Upper lobe of left lung (tissue), 6 donors: Measurements from ENCODE around the gene TMEM175. TPM values are rescaled to one million over a fixed set of nuclear protein-coding genes. Genes with fewer than 3 reads are reported as not detected.

ENCODE experiments used
- ATAC-seq, 2 donors: fragments of 200-7000 bp; cut with Tn5 transposase; one replicate each; pipeline ENCODE4 v1.9.1; 2022; ENCODE audit warnings: mild to moderate bottlenecking in 2 of 2, moderate library complexity in 2 of 2; ENCODE audit not compliant: low FRiP score in 2 of 2
- DNase-seq, 2 donors: peaks; one replicate each; pipeline ENCODE4 v3.0.0-alpha.2; 2019 to 2020
- H3K27ac ChIP-seq, 4 donors: fragments of 200-600 bp; sonication (generic); one replicate each; pipeline ENCODE4 v1.5.1; 2016 to 2019
- H3K27me3 ChIP-seq, 4 donors: fragments of 200-600 bp; sonication (generic); one replicate each; pipeline ENCODE4 v1.5.1; 2017 to 2019
- H3K36me3 ChIP-seq, 4 donors: fragments of 200-600 bp; sonication (generic); one replicate each; pipeline ENCODE4 v1.5.1; 2016 to 2019
- H3K4me1 ChIP-seq, 4 donors: fragments of 200-600 bp; sonication (generic); one replicate each; pipeline ENCODE4 v1.5.1; 2018 to 2019
- H3K4me3 ChIP-seq, 4 donors: fragments of 200-600 bp; sonication (generic); one replicate each; pipeline ENCODE4 v1.5.1; 2017 to 2019; ENCODE audit warnings: mild to moderate bottlenecking in 2 of 4, moderate library complexity in 1 of 4
- H3K9me3 ChIP-seq, 4 donors: fragments of 200-600 bp; sonication (generic); one replicate each; pipeline ENCODE4 v1.5.1; 2018 to 2019
- EP300 ChIP-seq, 4 donors: sonication (generic); formaldehyde crosslinking; IDR thresholded peaks; one replicate each; pipeline ENCODE4 v1.5.1; 2017; ENCODE audit warnings: antibody characterized with exemption in 4 of 4, control low read depth in 2 of 4
- POLR2A ChIP-seq, 4 donors: fragments of 450-650 bp; IDR thresholded peaks; one replicate each; pipeline ENCODE4 v1.5.1; 2016 to 2017; ENCODE audit warnings: antibody characterized with exemption in 4 of 4, mild to moderate bottlenecking in 2 of 4
- POLR2AphosphoS5 ChIP-seq, 2 donors: sonication (generic); formaldehyde crosslinking; IDR thresholded peaks; one replicate each; pipeline ENCODE4 v1.5.1; 2017; ENCODE audit warnings: antibody characterized with exemption in 2 of 2
- WGBS, 2 donors: methylation state at CpG; one replicate each; pipeline ENCODE4 v1.1.5; 2017 to 2018; 5-methylcytosine and 5-hydroxymethylcytosine counted together
- total RNA-seq, 6 donors: library from RNA; depleted of rRNA in 4 of 6; stranded (reverse); fragments of >200 nt in 4 of 6; gene quantifications; one replicate each; pipeline versions ENCODE4 v1.1.0 to v1.2.1, GENCODE V29; 2016 to 2021
- TF ChIP-seq, protein P1 (sequence below), 6 experiments: fragments of 450-650 bp in 4 of 6; fragments of 200-600 bp in 2 of 6; sonication (generic) in 2 of 6; IDR thresholded peaks; one replicate each; pipeline ENCODE4 v1.5.1; 2016 to 2019; ENCODE audit warnings: antibody characterized with exemption in 6 of 6
- donor health status: DM: no; HTN: no; CAD: no; lungs with moderate emphysema.
- donor health status: DM: no; HTN: yes; CAD: no; lungs with severe emphysema.

TMEM175 gene
- total RNA-seq, 6 donors from 2014 or later = 24.6 to 126 (median 41.8) TPM

DNA sequence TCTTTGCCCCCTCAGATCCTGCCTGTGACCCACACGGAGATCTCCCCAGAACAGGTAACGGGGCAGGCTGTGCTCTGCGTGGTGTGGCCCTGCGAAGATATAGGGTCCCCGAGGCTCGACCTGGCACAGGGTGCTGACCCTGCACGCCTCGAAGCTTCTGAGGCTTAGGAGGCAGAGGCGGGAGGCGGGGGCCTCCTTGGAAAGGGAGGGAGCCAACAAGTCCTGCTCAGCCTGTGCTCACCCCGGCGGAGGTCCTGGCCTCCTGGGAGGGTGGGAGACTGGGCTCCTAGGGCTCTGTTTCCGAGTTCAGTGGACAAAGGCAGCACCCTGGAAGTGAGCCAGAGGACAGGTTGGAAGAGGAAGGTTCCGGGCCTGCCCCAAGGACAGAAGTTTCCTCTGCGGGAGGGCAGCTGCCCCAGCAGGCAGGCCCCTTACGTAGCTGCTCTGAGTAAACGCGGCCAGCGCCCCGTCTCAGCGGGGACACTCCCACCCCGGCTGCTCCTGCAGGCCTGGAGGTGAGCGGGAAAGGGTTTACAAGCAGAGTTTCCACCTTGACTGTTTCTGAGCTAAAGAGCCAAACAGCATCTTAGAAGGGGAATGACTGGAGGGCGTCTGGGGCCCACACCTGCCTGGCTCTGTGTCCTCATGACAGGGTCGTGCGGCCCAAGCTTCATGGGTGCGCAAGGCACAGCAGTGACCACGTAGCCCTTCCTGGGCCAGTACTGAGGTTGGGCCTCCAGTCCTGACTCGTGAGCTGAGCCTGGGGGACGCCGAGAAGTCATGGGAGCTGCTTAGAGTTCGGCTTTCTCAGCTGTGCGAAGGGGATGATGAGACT is 16.1 kb downstream of the TMEM175 start:
- Histone ChIP-seq H3K27ac (no peak overlapping the region), H3K9me3 (no peaks in the 10 kb centered on the region), H3K27me3 (no peaks in the 10 kb centered on the region), H3K4me3 (no peak overlapping the region), H3K36me3 (peaks cover 0 to 15% (median 8%) of the 10 kb centered on the region in 4 donors), H3K4me1 (peaks cover 0 to 8% (median 5%) of the 10 kb centered on the region in 4 donors)
- WGBS, 2 donors = 92 to 93% methylated on average over 30 to 33 of the region's 33 CpGs
- DNase-seq (peak in 1 of 2 donors; percentile 62), ATAC-seq (no peak)
- TF ChIP-seq EP300 (IDR thresholded peaks at IDR 0.05) = no peak

GRCh38 chr4:948936-949300 is 16.7 kb downstream of the TMEM175 start:
- H3K9me3 ChIP-seq = no peaks in the 10 kb centered on the region
- H3K4me3 ChIP-seq = no peak overlapping the region
- no peak for TF ChIP-seq POLR2A (IDR thresholded peaks at IDR 0.05)
- no peak for TF ChIP-seq EP300 (IDR thresholded peaks at IDR 0.05)
- TF ChIP-seq, protein P1, sequence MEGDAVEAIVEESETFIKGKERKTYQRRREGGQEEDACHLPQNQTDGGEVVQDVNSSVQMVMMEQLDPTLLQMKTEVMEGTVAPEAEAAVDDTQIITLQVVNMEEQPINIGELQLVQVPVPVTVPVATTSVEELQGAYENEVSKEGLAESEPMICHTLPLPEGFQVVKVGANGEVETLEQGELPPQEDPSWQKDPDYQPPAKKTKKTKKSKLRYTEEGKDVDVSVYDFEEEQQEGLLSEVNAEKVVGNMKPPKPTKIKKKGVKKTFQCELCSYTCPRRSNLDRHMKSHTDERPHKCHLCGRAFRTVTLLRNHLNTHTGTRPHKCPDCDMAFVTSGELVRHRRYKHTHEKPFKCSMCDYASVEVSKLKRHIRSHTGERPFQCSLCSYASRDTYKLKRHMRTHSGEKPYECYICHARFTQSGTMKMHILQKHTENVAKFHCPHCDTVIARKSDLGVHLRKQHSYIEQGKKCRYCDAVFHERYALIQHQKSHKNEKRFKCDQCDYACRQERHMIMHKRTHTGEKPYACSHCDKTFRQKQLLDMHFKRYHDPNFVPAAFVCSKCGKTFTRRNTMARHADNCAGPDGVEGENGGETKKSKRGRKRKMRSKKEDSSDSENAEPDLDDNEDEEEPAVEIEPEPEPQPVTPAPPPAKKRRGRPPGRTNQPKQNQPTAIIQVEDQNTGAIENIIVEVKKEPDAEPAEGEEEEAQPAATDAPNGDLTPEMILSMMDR (IDR thresholded peaks at IDR 0.05) = no peak
- TF ChIP-seq POLR2AphosphoS5 (IDR thresholded peaks at IDR 0.05) = no peak
- peak in 1 of 2 donors; percentile 53 for DNase-seq
- peaks cover 0 to 21% (median 11%) of the 10 kb centered on the region in 4 donors for H3K36me3 ChIP-seq
- H3K4me1 ChIP-seq = peaks cover 0 to 8% (median 5%) of the 10 kb centered on the region in 4 donors
- no peak overlapping the region for H3K27ac ChIP-seq
- no peak for ATAC-seq
- no peaks in the 10 kb centered on the region for H3K27me3 ChIP-seq
- WGBS, 2 donors = 90% methylated on average over 6 to 13 of the region's 13 CpGs

DNA sequence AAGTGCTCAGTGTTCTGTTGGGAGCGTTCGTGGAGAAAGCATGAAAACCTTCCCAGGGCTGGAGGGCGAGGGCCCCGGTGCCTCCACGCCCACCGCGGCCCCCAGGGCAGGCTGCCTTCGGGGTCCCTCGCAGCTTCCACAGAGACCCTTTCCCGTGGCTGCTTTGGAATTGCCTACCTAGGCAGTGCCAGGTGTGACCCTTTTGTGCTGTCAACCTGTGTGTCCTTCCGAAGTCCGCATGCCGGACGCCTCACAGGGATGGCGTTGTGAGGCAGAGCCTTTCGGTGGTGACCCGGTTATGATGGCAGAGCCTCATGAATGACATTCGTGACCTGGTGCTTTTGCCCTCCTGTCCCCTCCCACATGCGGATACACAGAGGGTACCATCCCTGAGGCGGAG is 17.4 kb downstream of the TMEM175 start:
- no peak for ATAC-seq
- TF ChIP-seq EP300 (IDR thresholded peaks at IDR 0.05) (no peak), POLR2AphosphoS5 (IDR thresholded peaks at IDR 0.05) (no peak), POLR2A (IDR thresholded peaks at IDR 0.05) (no peak)
- TF ChIP-seq, protein P1 (IDR thresholded peaks at IDR 0.05) = no peak
- WGBS, 2 donors = 94 to 95% methylated on average over 9 to 18 of the region's 20 CpGs
- Histone ChIP-seq H3K36me3 (peaks cover 0 to 29% (median 15%) of the 10 kb centered on the region in 4 donors), H3K9me3 (no peaks in the 10 kb centered on the region), H3K27me3 (no peaks in the 10 kb centered on the region), H3K27ac (no peak overlapping the region), H3K4me1 (peaks cover 0 to 8% (median 5%) of the 10 kb centered on the region in 4 donors), H3K4me3 (no peak overlapping the region)
- peak in 1 of 2 donors; percentile 66 for DNase-seq

GRCh38 chr4:950136-951020 is 18.1 kb downstream of the TMEM175 start:
- Histone ChIP-seq H3K9me3 (no peaks in the 10 kb centered on the region), H3K36me3 (peaks cover 0 to 35% (median 17%) of the 10 kb centered on the region in 4 donors), H3K4me1 (peaks cover 0 to 8% (median 5%) of the 10 kb centered on the region in 4 donors), H3K27me3 (no peaks in the 10 kb centered on the region), H3K27ac (no peak overlapping the region), H3K4me3 (no peak overlapping the region)
- ATAC-seq (no peak), DNase-seq (peak in 1 of 2 donors; percentile 68)
- no peak for TF ChIP-seq POLR2AphosphoS5 (IDR thresholded peaks at IDR 0.05)
- TF ChIP-seq EP300 (IDR thresholded peaks at IDR 0.05) = no peak
- no peak for TF ChIP-seq POLR2A (IDR thresholded peaks at IDR 0.05)
- TF ChIP-seq, protein P1 (IDR thresholded peaks at IDR 0.05) = no peak
- 90% methylated on average over 20 to 30 of the region's 30 CpGs for WGBS, 2 donors

DNA sequence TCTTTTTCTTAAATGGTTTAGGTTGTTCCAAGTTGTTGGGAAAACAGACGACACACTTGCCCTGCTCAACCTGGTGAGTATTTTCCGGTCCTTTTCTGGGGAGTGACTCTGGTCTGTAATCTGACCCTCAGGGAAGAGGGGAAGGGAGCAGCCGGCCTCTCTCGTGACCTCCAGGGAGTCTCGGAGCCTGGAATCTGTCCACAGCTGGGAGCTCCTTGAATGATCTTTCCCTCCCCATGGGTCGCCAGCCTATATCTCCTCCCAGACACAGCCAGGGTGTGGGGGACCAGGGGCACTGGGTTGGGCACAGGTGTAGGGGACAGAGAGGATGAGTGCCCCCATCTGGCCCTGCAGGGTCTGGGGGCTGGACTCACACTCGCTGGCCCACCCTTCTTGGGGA is 18.9 kb downstream of the TMEM175 start:
- DNase-seq = no peak
- 87 to 93% methylated on average over 7 of the region's 7 CpGs for WGBS, 2 donors
- peaks cover 0 to under 1% (median under 1%) of the 10 kb centered on the region in 4 donors for H3K4me1 ChIP-seq
- H3K27ac ChIP-seq = no peak overlapping the region
- no peak for ATAC-seq
- no peak overlapping the region for H3K4me3 ChIP-seq
- H3K9me3 ChIP-seq = no peaks in the 10 kb centered on the region
- TF ChIP-seq, protein P1 (IDR thresholded peaks at IDR 0.05) = no peak
- TF ChIP-seq POLR2A (IDR thresholded peaks at IDR 0.05) = no peak
- no peak for TF ChIP-seq EP300 (IDR thresholded peaks at IDR 0.05)
- no peak for TF ChIP-seq POLR2AphosphoS5 (IDR thresholded peaks at IDR 0.05)
- peaks cover 0 to 42% (median 21%) of the 10 kb centered on the region in 4 donors for H3K36me3 ChIP-seq
- H3K27me3 ChIP-seq = no peaks in the 10 kb centered on the region
